Measurements from ENCODE around the gene MAML2. TPM values are rescaled to one million over a fixed set of nuclear protein-coding genes. Genes with fewer than 3 reads are reported as not detected.

MAML2 gene
- total RNA-seq, 4 donors from 2014 or later = 15.9 to 31.9 (median 24.9) TPM

GRCh38 chr11:96038046-96038445, 304.9 kb downstream of the MAML2 start:
- TF ChIP-seq EP300 (IDR thresholded peaks at IDR 0.05; ENCODE audit: low read depth) (no peak), CTCF (IDR thresholded peaks at IDR 0.05) (no peak), POLR2A (IDR thresholded peaks at IDR 0.05) (no peak), POLR2AphosphoS5 (IDR thresholded peaks at IDR 0.05) (no peak)
- Histone ChIP-seq H3K27ac (no peak overlapping the region), H3K9me3 (no peaks in the 10 kb centered on the region), H3K4me1 (peaks cover 0 to 30% (median 6%) of the 10 kb centered on the region in 4 donors), H3K4me3 (no peak overlapping the region), H3K27me3 (no peaks in the 10 kb centered on the region), H3K36me3 (no peaks in the 10 kb centered on the region)
- DNase-seq = no peak
- WGBS, 2 donors (ENCODE audit: low coverage in 1 of 2) = 72 to 95% methylated on average over 5 of the region's 5 CpGs
- intact Hi-C loops (cut with DNase I; ENCODE audit: low total_unique reads) (no loop called here), in situ Hi-C loops (cut with MboI; ENCODE audit: low pct_ligation_motif_present in 1 of 4, low pct_unique_long_range_greater_than_20kb in 1 of 4, low sequenced_read_pairs in 3 of 4) (no loop called here)

DNA sequence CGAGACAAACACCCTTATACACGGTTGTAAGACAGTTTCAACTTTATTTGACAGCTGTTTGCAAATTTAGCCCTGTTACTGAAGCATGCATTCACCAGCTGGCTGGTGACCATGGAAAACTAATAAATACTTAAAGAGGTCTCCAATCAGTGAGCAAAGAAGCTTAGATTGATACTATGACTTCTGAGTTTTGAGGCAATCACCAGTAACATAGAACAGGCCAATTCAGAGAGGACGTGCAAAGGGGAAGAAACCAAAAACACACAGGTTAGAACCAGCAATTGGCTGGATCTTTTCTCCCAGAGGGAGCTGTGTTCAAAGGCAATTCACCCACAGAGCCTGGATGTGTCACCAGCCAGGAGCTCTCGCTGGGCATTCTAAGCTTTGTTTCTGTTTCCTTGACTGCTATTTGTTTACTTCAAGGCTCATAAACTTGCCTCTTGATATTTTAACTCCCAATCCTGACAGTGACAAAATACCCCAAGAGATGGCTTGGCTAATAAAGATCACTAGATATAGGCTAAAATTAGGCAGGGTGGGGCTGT, 305.5 kb downstream of the MAML2 start:
- no peak overlapping the region for H3K27ac ChIP-seq
- H3K9me3 ChIP-seq = no peaks in the 10 kb centered on the region
- H3K36me3 ChIP-seq = no peaks in the 10 kb centered on the region
- TF ChIP-seq POLR2AphosphoS5 (IDR thresholded peaks at IDR 0.05) (no peak), CTCF (IDR thresholded peaks at IDR 0.05) (no peak), POLR2A (IDR thresholded peaks at IDR 0.05) (no peak), EP300 (IDR thresholded peaks at IDR 0.05; ENCODE audit: low read depth) (no peak)
- H3K27me3 ChIP-seq = no peaks in the 10 kb centered on the region
- 56 to 80% methylated on average over 3 to 4 of the region's 4 CpGs for WGBS, 2 donors (ENCODE audit: low coverage in 1 of 2)
- no peak overlapping the region for H3K4me3 ChIP-seq
- peaks cover 0 to 31% (median 6%) of the 10 kb centered on the region in 4 donors for H3K4me1 ChIP-seq
- no peak for DNase-seq
- in situ Hi-C loops (cut with MboI; ENCODE audit: low pct_ligation_motif_present in 1 of 4, low pct_unique_long_range_greater_than_20kb in 1 of 4, low sequenced_read_pairs in 3 of 4) (no loop called here), intact Hi-C loops (cut with DNase I; ENCODE audit: low total_unique reads) (no loop called here)

DNA sequence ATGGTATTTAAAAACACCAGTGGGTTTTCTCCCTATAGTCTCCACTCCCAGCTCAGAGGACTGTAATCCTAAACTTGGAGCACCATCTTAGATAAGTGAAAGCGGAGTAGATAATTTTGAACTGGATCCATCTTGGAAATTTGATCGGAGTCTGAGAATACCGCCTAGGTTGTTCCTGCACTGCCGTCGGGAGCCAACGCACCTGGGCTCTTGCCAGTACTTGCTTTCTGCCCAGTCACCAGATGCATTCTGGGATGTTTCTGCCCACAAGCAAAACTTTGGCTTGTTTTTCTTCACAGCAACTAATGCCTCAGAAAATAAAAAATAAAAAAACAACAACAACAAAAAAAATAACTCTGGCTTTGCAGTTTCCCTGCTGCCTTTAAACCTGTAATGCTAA, 306.1 kb downstream of the MAML2 start:
- no peak for DNase-seq
- Histone ChIP-seq H3K36me3 (no peaks in the 10 kb centered on the region), H3K9me3 (no peaks in the 10 kb centered on the region), H3K27ac (no peak overlapping the region), H3K4me3 (no peak overlapping the region), H3K27me3 (no peaks in the 10 kb centered on the region), H3K4me1 (peaks cover 0 to 31% (median 6%) of the 10 kb centered on the region in 4 donors)
- in situ Hi-C loops (cut with MboI; ENCODE audit: low pct_ligation_motif_present in 1 of 4, low pct_unique_long_range_greater_than_20kb in 1 of 4, low sequenced_read_pairs in 3 of 4) (no loop called here), intact Hi-C loops (cut with DNase I; ENCODE audit: low total_unique reads) (no loop called here)
- TF ChIP-seq POLR2A (IDR thresholded peaks at IDR 0.05) = no peak
- no peak for TF ChIP-seq EP300 (IDR thresholded peaks at IDR 0.05; ENCODE audit: low read depth)
- no peak for TF ChIP-seq CTCF (IDR thresholded peaks at IDR 0.05)
- TF ChIP-seq POLR2AphosphoS5 (IDR thresholded peaks at IDR 0.05) = no peak
- 76 to 100% methylated on average over 2 to 6 of the region's 6 CpGs for WGBS, 2 donors (ENCODE audit: low coverage in 1 of 2)

- DNase-seq = no peak
- intact Hi-C loops (cut with DNase I; ENCODE audit: low total_unique reads) = no loop called here
- Histone ChIP-seq H3K9me3 (no peaks in the 10 kb centered on the region), H3K27me3 (no peaks in the 10 kb centered on the region), H3K4me3 (no peak overlapping the region), H3K27ac (no peak overlapping the region), H3K4me1 (peaks cover 0 to 31% (median 6%) of the 10 kb centered on the region in 4 donors), H3K36me3 (no peaks in the 10 kb centered on the region)
- WGBS, 2 donors (ENCODE audit: low coverage in 1 of 2) = 70 to 89% methylated on average over 3 of the region's 3 CpGs
- in situ Hi-C loops (cut with MboI; ENCODE audit: low pct_ligation_motif_present in 1 of 4, low pct_unique_long_range_greater_than_20kb in 1 of 4, low sequenced_read_pairs in 3 of 4) = no loop called here
- TF ChIP-seq POLR2AphosphoS5 (IDR thresholded peaks at IDR 0.05) (no peak), CTCF (IDR thresholded peaks at IDR 0.05) (no peak), POLR2A (IDR thresholded peaks at IDR 0.05) (no peak), EP300 (IDR thresholded peaks at IDR 0.05; ENCODE audit: low read depth) (no peak)
Observed at GRCh38 chr11:96035740-96036078, 307.3 kb downstream of the MAML2 start.
